ENCODE measurements around the gene FHOD3. TPM values are rescaled to one million over a fixed set of nuclear protein-coding genes. Genes with fewer than 3 reads are reported as not detected.

The FHOD3 gene
- total RNA-seq, 1 experiment from 2014 or later, result 2.9 TPM

DNA sequence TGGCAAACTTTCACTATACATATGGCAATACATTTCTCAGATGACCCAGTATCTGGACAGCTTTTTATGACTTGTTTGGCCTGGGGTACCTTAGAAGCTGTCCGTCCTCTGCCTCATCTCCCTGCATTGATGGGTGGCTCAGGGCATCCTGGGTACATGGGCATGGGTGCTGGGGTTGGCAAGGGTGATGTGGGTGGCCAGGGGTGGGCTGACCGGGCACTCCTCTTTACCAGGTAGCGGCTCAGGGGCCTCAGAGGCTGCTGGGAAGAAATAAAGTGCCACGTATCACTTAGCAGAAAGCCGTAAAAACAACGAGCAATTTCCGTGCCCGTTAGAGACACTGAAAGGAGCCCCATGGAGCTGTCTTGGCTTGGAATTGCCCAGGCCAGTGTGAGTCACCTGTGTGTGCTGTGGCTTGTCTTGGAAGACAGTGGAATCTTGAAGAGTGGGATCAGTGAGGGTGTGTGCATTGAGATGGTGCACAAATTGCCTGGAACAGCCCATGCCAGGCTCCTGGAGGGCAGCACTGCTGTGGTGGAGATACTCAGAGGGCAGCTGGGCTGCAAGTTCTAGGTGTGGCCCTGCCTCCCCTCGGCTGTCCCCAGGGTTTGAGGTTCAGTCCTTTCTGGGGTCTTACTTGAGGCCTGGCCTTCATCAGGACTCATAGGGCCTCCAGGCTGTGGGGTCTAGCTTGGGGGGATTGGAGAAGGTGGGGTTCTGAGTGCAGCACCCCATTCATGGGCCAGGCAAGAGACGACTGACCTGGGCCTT is 88.8 kb downstream of the FHOD3 start:
- Mint-ChIP-seq H3K27ac (ENCODE audit: unreplicated experiment) (no peak overlapping the region), H3K4me3 (ENCODE audit: low read depth, unreplicated experiment) (no peak overlapping the region), H3K27me3 (ENCODE audit: unreplicated experiment) (peaks cover 45% of the 10 kb centered on the region), H3K4me1 (ENCODE audit: low read depth, unreplicated experiment) (no peaks in the 10 kb centered on the region), H3K9me3 (ENCODE audit: low read depth, unreplicated experiment) (no peaks in the 10 kb centered on the region), H3K36me3 (ENCODE audit: insufficient read depth, unreplicated experiment) (no peaks in the 10 kb centered on the region)
- CTCF ChIA-PET, result no interaction called here
- intact Hi-C loops (cut with micrococcal nuclease; ENCODE audit: unreplicated experiment), result no loop called here
- no TSS peak for BruUV-seq (replicated peaks)
- TF ChIP-seq, protein P1, sequence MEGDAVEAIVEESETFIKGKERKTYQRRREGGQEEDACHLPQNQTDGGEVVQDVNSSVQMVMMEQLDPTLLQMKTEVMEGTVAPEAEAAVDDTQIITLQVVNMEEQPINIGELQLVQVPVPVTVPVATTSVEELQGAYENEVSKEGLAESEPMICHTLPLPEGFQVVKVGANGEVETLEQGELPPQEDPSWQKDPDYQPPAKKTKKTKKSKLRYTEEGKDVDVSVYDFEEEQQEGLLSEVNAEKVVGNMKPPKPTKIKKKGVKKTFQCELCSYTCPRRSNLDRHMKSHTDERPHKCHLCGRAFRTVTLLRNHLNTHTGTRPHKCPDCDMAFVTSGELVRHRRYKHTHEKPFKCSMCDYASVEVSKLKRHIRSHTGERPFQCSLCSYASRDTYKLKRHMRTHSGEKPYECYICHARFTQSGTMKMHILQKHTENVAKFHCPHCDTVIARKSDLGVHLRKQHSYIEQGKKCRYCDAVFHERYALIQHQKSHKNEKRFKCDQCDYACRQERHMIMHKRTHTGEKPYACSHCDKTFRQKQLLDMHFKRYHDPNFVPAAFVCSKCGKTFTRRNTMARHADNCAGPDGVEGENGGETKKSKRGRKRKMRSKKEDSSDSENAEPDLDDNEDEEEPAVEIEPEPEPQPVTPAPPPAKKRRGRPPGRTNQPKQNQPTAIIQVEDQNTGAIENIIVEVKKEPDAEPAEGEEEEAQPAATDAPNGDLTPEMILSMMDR (IDR thresholded peaks at IDR 0.05; ENCODE audit: unreplicated experiment), result no peak
- no peak for DNase-seq

DNA sequence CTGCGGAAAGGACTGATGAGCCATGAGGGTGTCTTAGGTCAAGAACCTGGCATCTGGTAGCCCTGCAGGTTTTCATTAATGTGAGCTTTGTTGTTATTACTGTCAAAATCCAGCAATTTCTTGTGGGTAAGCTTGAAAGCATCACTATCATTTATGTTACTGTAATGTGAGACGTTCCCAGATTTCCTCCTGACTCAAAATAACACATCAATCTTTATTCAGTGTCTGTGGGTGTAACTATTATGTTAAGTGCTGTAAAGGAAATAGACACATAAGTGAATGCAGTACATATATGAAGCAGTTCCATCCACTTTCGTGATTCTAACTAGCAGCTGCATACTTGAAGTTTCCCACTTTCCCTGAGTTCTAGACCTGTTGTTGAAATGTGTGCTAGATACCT is 89.8 kb downstream of the FHOD3 start:
- Mint-ChIP-seq H3K4me3 (ENCODE audit: low read depth, unreplicated experiment) (no peak overlapping the region), H3K9me3 (ENCODE audit: low read depth, unreplicated experiment) (no peaks in the 10 kb centered on the region), H3K27me3 (ENCODE audit: unreplicated experiment) (peaks cover 35% of the 10 kb centered on the region), H3K4me1 (ENCODE audit: low read depth, unreplicated experiment) (no peaks in the 10 kb centered on the region), H3K27ac (ENCODE audit: unreplicated experiment) (no peak overlapping the region), H3K36me3 (ENCODE audit: insufficient read depth, unreplicated experiment) (no peaks in the 10 kb centered on the region)
- TF ChIP-seq, protein P1 (IDR thresholded peaks at IDR 0.05; ENCODE audit: unreplicated experiment), result no peak
- CTCF ChIA-PET, result no interaction called here
- DNase-seq, result no peak
- no TSS peak for BruUV-seq (replicated peaks)
- intact Hi-C loops (cut with micrococcal nuclease; ENCODE audit: unreplicated experiment), result no loop called here

DNA sequence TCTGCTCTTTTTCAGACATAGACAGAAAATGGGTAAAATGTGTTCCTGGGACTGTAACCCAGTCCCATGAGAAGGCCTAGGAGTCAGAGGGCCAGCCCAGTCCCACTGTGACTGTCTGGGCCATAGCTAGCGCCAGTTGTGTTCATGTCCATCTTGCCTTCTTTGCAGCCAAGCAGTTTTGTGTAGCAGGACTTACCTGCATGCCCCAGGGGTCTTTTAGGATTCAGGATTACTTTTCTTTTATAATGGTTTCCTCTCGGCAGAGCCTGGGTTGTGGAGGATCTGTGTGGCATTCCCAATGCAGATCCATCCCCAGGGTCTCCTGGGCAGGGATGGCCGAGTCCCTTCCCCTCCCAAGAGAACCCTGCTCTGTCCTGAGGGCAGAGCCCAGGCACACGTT is 90.8 kb downstream of the FHOD3 start:
- H3K4me3 Mint-ChIP-seq (ENCODE audit: low read depth, unreplicated experiment), result no peak overlapping the region
- no TSS peak for BruUV-seq (replicated peaks)
- CTCF ChIA-PET, result no interaction called here
- H3K27ac Mint-ChIP-seq (ENCODE audit: unreplicated experiment), result no peak overlapping the region
- H3K36me3 Mint-ChIP-seq (ENCODE audit: insufficient read depth, unreplicated experiment), result no peaks in the 10 kb centered on the region
- intact Hi-C loops (cut with micrococcal nuclease; ENCODE audit: unreplicated experiment), result no loop called here
- H3K9me3 Mint-ChIP-seq (ENCODE audit: low read depth, unreplicated experiment), result no peaks in the 10 kb centered on the region
- no peaks in the 10 kb centered on the region for H3K4me1 Mint-ChIP-seq (ENCODE audit: low read depth, unreplicated experiment)
- TF ChIP-seq, protein P1 (IDR thresholded peaks at IDR 0.05; ENCODE audit: unreplicated experiment), result no peak
- H3K27me3 Mint-ChIP-seq (ENCODE audit: unreplicated experiment), result peaks cover 38% of the 10 kb centered on the region
- DNase-seq, result no peak

DNA sequence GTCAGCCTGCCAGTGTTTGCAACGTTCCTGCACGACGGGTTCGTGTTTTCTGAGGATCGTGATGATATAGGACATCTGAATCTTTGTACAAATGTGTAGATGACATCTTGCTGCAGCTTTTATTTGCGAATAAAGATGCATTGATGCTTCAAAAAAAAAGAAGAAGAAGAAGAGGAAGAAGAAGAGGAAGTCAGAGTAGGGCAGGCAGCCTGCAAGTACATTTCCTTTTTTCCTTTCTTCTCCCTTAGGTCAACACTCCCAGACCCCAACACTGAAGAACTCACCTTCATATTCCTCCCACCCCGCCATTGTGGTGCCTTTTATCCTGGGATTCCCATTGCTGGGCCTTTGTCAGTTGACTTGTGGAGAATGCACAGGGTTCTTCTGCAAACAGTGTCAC is 91.5 kb downstream of the FHOD3 start:
- no peaks in the 10 kb centered on the region for H3K36me3 Mint-ChIP-seq (ENCODE audit: insufficient read depth, unreplicated experiment)
- CTCF ChIA-PET, result no interaction called here
- TF ChIP-seq, protein P1 (IDR thresholded peaks at IDR 0.05; ENCODE audit: unreplicated experiment), result no peak
- peaks cover 45% of the 10 kb centered on the region for H3K27me3 Mint-ChIP-seq (ENCODE audit: unreplicated experiment)
- peaks cover 4% of the 10 kb centered on the region for H3K9me3 Mint-ChIP-seq (ENCODE audit: low read depth, unreplicated experiment)
- H3K4me3 Mint-ChIP-seq (ENCODE audit: low read depth, unreplicated experiment), result no peak overlapping the region
- no peak overlapping the region for H3K27ac Mint-ChIP-seq (ENCODE audit: unreplicated experiment)
- no peak for DNase-seq
- H3K4me1 Mint-ChIP-seq (ENCODE audit: low read depth, unreplicated experiment), result no peaks in the 10 kb centered on the region
- BruUV-seq (replicated peaks), result no TSS peak
- intact Hi-C loops (cut with micrococcal nuclease; ENCODE audit: unreplicated experiment), result no loop called here
